ELF-1 (cell line): ENCODE results near the gene CHFR.
A peak's percentile ranks its signal among the peaks of the same experiment; 100 is the strongest.
"Not testable (repeated sequence)": the region's sequence is repeated elsewhere in the genome, so short reads cannot be mapped to it uniquely, and the experiment has no call there.

Experiments used
- DNase-seq: peaks from one replicate; pipeline ENCODE4 v3.0.0-alpha.2; 2016; ENCODE audit warnings: low read depth, low spot score

Gene CHFR

GRCh38 chr12:132840536-132840935 is 46.9 kb downstream of the CHFR start:
- no peak for DNase-seq

- DNase-seq, result no peak
These were observed 47.7 kb downstream of the CHFR start for GRCh38 chr12:132839558-132840235.

- no peak for DNase-seq
These were observed 48.9 kb downstream of the CHFR start for GRCh38 chr12:132838410-132839080.

- no peak for DNase-seq
These were observed 49.6 kb downstream of the CHFR start for GRCh38 chr12:132837693-132838409.

- no peak for DNase-seq
These were observed 50.5 kb downstream of the CHFR start for GRCh38 chr12:132836795-132837331.

- not testable (repeated sequence) for DNase-seq
These were observed 51.2 kb downstream of the CHFR start for GRCh38 chr12:132836230-132836629.

- no peak for DNase-seq
These were observed 52.1 kb downstream of the CHFR start for GRCh38 chr12:132835076-132836025.

- DNase-seq, result no peak
These were observed 53.2 kb downstream of the CHFR start for GRCh38 chr12:132834181-132834711.

- DNase-seq, result no peak
These were observed 54.1 kb downstream of the CHFR start for GRCh38 chr12:132833341-132833740.

GRCh38 chr12:132831771-132832170 is 55.6 kb downstream of the CHFR start:
- no peak for DNase-seq

- DNase-seq, result peak; percentile 96
These were observed 58.5 kb downstream of the CHFR start, which contains the start of gene GOLGA3 for GRCh38 chr12:132828706-132829534. Gene GOLGA3, minus strand, starts transcription at chr12:132828869. Its CDS starts 6,741 bp downstream, at chr12:132822128.

- DNase-seq, result peak; percentile 40
These were observed 59.4 kb downstream of the CHFR start for GRCh38 chr12:132827763-132828703.

GRCh38 chr12:132825861-132826260 is 61.5 kb downstream of the CHFR start:
- no peak for DNase-seq

GRCh38 chr12:132825089-132825488 is 62.3 kb downstream of the CHFR start:
- no peak for DNase-seq

GRCh38 chr12:132824053-132824452 is 63.4 kb downstream of the CHFR start:
- DNase-seq, result no peak

GRCh38 chr12:132818562-132818961 is 68.8 kb downstream of the CHFR start:
- no peak for DNase-seq

- no peak for DNase-seq
These were observed 73.2 kb downstream of the CHFR start for GRCh38 chr12:132814232-132814631.

GRCh38 chr12:132813443-132813842 is 74.0 kb downstream of the CHFR start:
- DNase-seq, result no peak
